GM12891 (cell line): ENCODE measurements around the gene KCNQ2.

Experiments used
- DNase-seq: peaks from one replicate; pipeline ENCODE4 v3.0.0; 2011; ENCODE audit warnings: low spot score; ENCODE audit not compliant: insufficient read length
- FAIRE-seq: peaks from 2 replicates; lab custom pipeline; 2011; peaks lifted over from hg19 to GRCh38; lab: Jason Lieb, UNC
- PAX5 ChIP-seq: IDR thresholded peaks from 2 replicates; pipeline ENCODE4 v1.6.1; 2011; ENCODE audit warnings: low read length, moderate library complexity, mild to moderate bottlenecking; ENCODE audit not compliant: insufficient read depth, severe bottlenecking
- POLR2A ChIP-seq: IDR thresholded peaks from 2 replicates; pipeline ENCODE4 v1.6.1; 2011; ENCODE audit warnings: low read depth, low read length, control low read depth
- POLR2AphosphoS5 ChIP-seq: IDR thresholded peaks from 2 replicates; pipeline ENCODE4 v1.6.1; 2011; ENCODE audit warnings: low read depth, low read length, control low read depth
- POU2F2 ChIP-seq: IDR thresholded peaks from 2 replicates; pipeline ENCODE4 v1.6.1; 2011; ENCODE audit warnings: low read depth, mild to moderate bottlenecking, control low read depth, low read length, moderate library complexity
- SPI1 ChIP-seq: IDR thresholded peaks from 2 replicates; pipeline ENCODE4 v1.6.1; 2011; ENCODE audit warnings: low read depth, low read length, control low read depth
- TAF1 ChIP-seq: IDR thresholded peaks from 2 replicates; pipeline ENCODE4 v1.6.1; 2011; ENCODE audit warnings: low read depth, low read length, control low read depth

KCNQ2 gene

DNA sequence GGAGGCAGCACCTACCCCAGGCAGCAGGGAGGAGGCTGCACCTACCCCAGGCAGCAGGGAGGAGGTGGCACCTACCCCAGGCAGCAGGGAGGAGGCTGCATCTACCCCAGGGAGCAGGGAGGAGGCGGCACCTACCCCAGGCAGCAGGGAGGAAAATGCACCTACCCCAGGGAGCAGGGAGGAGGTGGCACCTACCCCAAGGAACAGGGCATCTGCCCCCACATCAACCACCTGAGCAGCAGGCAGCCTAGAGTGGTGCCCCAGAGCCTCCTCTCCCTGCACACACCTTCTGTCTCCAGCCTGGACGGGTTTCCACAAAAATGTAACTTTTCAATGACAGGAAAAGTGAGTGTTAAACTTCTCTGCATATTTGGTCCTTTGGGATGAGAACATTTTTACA, 10.2 kb downstream of the KCNQ2 start:
- TF ChIP-seq SPI1: no peak
- no peak for TF ChIP-seq POLR2AphosphoS5
- no peak for TF ChIP-seq TAF1
- no peak for TF ChIP-seq PAX5
- no peak for TF ChIP-seq POU2F2
- TF ChIP-seq POLR2A: no peak
- no peak for DNase-seq

DNA sequence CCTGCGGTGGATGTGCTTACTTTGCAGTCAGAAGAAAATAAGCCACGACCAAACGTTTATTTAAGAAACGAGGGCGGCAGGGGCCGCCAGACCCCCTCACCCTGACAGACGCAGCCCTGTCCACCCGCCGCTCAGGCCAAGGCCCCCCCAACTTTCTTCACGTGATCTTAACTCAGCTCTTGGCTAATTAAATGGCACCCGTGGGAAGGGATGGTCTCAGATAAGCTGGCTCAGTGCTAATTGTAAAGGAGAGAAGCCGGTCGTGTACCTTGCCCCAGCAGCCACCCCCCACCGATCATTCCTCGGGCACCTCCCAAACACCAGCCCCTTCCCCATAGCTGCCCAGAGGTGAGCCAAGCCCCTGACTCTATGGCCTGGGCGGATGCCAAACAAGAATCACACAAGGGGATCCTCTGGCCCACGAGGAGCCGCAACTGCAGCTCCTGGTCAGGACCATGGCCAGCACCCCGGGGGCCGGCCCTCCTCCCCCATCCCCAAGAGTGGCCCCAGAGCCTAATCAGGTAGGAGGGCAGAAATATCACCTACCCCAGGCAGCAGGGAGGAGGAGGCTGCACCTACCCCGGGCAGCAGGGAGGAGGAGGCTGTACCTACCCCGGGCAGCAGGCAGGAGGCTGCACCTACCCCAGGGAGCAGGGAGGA, 11.2 kb downstream of the KCNQ2 start:
- TF ChIP-seq POLR2A (no peak), TAF1 (no peak), SPI1 (no peak)
- DNase-seq (peak; percentile 72), FAIRE-seq (no peak)

More for the DNA sequence above, 10.2 kb downstream of the KCNQ2 start:
- FAIRE-seq: no peak

DNA sequence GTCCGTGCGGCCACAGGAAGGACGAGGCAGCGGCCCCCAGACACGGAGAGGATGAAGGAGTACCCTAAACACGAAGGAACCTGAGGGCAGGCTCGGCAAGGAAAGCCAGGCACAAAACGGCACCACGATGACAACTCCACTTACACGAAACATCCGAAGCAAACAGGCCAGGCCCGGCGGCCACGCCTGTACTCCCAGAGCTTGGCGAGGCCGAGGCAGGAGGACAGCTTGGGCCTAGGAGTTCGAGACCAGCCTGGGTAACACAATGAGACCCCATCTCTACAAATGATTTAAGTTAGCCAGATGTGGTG, 13.4 kb downstream of the KCNQ2 start:
- no peak for FAIRE-seq
- DNase-seq: no peak
- TF ChIP-seq SPI1 (no peak), POLR2A (no peak)

DNA sequence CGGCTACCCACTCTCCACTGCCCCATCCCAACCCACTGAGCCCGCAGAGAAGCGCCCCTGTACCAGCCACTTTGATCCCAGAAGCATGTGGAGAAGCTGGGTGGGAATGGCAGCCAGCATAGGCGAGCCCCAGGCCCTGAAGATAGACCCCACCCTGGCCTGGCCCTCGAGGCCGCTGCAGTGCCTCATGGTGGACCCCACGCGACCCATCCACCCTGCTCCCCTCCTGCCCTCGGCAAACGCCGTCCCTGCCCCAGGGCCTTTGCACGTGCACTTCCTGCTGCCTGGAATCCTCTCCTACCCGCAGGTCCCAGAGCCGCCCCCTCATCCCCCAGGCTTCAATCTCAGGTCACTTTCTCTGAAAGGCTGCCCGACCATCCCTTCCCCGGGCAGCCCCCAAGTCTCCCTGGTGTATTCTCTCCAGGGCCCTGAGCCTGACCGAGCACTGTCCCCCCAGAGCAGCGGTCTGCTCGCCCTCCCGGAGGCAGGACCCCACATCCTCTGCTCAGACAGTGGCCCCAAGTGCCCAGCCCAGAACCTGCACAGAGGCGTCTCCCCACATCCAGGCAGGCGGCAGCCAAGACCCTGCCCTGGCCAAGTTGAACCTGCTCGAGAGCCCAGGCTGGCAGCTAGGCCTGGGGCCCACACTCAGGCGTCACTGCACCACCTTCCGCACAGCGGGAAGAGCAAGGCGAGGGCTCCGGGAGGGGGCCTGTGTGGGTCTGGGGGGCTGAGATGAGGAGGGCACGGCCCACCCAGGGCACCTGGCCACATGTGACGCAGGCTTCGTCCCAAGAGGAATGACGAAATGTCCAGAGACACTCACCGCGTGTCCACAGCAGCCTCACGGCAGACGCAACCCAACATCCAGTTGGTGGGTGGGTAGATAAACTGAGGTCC, 14.0 kb downstream of the KCNQ2 start:
- FAIRE-seq (no peak), DNase-seq (no peak)
- TF ChIP-seq POLR2AphosphoS5 (no peak), TAF1 (no peak), POLR2A (no peak), SPI1 (no peak), PAX5 (no peak), POU2F2 (no peak)

DNA sequence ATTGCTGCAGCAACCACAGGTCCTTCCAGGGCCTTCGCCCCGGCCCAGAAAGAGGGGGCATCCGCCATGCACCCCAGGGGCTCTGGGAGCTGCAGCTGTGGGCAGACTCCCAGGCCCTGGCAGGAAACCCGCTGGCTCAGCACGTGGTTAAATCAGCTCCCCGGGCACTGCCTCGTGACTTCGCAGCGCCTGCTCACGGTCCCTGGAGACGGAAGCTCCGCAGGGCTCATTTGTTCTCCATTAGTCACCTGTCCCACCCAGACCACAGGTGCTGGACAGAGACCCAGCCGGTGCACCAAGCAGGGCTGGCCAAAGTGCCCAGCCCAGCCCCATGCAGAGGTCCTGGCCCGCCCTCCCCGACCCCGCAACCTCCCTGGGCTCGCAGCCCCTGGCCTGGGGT, 14.7 kb downstream of the KCNQ2 start:
- FAIRE-seq (no peak), DNase-seq (no peak)
- TF ChIP-seq TAF1: no peak
- TF ChIP-seq POLR2AphosphoS5: no peak
- no peak for TF ChIP-seq POU2F2
- no peak for TF ChIP-seq SPI1
- TF ChIP-seq POLR2A: no peak
- TF ChIP-seq PAX5: no peak

DNA sequence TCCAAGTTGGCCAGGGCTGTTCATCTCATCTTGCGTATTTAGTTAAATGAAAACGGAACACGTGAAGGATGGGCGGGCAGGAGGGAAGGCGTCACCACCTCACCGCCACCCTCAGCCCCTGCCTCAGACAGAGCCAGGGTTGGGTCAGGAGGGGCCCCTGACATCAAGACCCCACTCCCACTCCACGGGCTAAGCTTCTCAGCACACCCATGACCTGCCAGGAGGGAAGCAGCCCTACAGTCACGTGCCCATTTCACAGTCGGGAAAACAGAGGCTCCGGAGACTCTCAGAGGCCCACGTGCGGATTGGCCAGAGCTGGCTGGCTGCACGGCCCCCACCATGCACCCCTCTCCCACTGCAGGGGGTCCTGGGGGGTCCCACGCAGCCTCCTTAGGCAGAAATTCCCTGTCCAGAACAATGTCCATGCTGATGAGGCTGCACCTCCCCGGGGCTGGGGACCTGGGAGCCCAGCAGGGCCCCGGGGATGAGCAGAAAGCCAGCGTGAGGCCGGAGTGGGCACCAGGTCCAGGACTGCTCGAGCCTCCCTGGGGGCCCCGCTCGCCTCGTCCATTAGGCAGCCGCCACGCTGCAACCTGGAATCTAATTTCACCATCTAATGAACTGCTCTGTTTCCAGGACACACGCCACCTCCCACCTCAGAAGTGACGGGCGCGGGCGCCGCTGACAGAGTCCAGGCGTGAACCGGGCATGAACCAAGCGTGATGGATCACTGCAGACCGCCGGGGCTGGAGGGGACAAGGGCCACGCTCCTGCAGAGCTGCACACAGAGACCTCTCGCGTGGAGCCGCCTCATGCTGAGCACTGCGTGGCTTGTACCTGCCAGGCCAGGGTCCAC, 15.8 kb downstream of the KCNQ2 start:
- TF ChIP-seq POU2F2 (no peak), PAX5 (no peak), POLR2A (no peak), SPI1 (no peak), TAF1 (no peak), POLR2AphosphoS5 (no peak)
- no peak for FAIRE-seq
- no peak for DNase-seq

DNA sequence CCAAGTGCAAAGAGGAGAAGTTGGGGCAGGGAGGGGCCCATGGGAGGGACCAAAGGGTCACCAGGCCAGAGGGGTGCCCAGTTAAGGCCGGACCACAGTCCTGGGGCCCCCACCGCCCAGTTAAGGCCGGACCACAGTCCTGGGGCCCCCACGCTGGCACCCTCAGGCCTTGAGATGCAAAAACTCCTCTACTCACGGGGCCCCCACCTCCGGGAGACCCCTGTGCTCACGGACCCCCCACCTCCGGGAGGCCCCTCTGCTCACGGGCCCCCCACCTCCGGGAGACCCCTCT, 16.9 kb downstream of the KCNQ2 start:
- TF ChIP-seq POLR2A (no peak), POLR2AphosphoS5 (no peak), PAX5 (no peak), POU2F2 (no peak), TAF1 (no peak)
- no peak for DNase-seq
- FAIRE-seq: no peak

DNA sequence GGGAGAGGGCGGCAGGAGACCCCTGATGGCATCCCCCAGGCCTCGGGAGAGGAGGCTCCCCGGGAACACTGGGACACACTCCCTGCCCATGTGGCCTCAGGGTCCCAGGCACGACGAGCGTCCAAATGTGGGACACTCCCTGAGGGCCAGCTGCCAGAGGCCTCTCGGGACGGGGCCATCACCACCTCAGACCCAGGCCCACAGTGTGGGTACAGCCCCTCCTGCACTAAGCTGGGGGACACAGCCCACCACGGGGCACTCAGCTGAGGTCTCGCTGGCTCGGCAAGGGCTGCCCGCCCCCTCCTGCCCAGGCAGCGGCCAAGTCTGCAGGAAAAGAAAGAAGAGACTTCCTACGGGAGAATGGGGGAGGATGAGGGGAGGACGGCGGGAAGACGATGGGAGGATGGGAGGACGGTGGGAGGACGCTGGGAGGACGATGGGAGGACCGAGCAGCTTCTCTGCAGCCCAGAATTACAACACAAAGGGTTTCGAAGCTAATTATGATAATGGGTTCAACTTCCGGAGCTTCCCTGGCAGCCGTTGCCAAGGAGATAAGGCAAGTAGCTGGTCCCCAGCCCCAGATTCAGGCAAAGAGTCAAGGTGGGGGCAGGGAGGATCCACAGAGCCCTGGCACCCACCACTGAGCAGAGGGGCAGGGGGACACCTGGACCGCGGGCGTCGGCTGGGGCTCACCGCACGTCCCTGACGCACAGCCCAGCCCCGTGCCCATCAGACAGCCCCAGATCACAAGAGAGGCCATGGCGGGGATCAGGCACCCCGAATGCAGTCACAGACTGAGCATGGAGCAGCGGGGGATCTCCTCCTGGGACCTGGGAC, 17.5 kb downstream of the KCNQ2 start:
- no peak for DNase-seq
- TF ChIP-seq TAF1 (no peak), POLR2A (no peak), SPI1 (no peak)
- no peak for FAIRE-seq
